GM12801 (cell line): ENCODE results near the gene VTI1A.

Source experiments
- CTCF ChIP-seq: IDR thresholded peaks from one replicate; pipeline ENCODE4 v1.5.1; 2011; ENCODE audit warnings: control low read depth; ENCODE audit not compliant: insufficient read length; ENCODE audit errors: extremely low read depth

The VTI1A gene

GRCh38 chr10:112792487-112793201 lies 345.6 kb downstream of the VTI1A start:
- no peak for TF ChIP-seq CTCF

- no peak for TF ChIP-seq CTCF
These were observed 346.3 kb downstream of the VTI1A start for GRCh38 chr10:112793202-112793921.

- TF ChIP-seq CTCF, result no peak
These were observed 347.2 kb downstream of the VTI1A start for GRCh38 chr10:112794201-112794600.

GRCh38 chr10:112795067-112795466 lies 348.1 kb downstream of the VTI1A start:
- no peak for TF ChIP-seq CTCF

- TF ChIP-seq CTCF, result no peak
These were observed 350.2 kb downstream of the VTI1A start for GRCh38 chr10:112797197-112797596.

GRCh38 chr10:112797855-112798254 lies 350.8 kb downstream of the VTI1A start:
- no peak for TF ChIP-seq CTCF

- TF ChIP-seq CTCF, result no peak
These were observed 352.0 kb downstream of the VTI1A start for GRCh38 chr10:112799038-112799437.
